Measurements from ENCODE around the gene ZNF30.
"Not testable (repeated sequence)": the region's sequence is repeated elsewhere in the genome, so short reads cannot be mapped to it uniquely, and the experiment has no call there.

DNA sequence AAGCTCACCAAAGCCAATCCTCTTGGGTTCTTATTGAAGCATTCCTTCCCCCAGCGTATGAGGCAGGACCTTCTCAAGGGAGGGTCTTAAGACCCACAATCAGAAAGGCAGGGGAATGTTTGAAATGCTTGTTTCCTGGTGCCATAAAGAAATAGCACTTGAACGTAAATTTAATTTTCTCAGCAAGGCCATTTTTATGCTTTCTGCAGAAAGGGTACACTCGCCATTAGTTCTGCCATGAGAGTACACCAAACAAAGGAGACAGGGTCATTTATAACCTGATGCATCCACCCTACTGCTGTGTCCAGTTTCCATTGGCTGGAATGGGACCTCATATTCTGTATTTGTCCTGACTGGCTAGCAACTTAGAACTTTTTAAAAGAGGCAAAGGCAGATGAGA is 9.6 kb upstream of the ZNF30 start:
- not testable (repeated sequence) for TF ChIP-seq CTCF, POLR2A (IDR thresholded peaks at IDR 0.05)

Data from uterus (tissue), 2 donors.